NT2/D1 (cell line): ENCODE results near the gene CNTLN.

Experiments
- DNase-seq: peaks from one replicate; pipeline ENCODE4 v3.0.0-alpha.2; 2011; ENCODE audit warnings: low read depth, low spot score
- H3K27me3 ChIP-seq: 2 replicates; pipeline ENCODE4 v1.6.0; 2011; ENCODE audit warnings: mild to moderate bottlenecking; ENCODE audit not compliant: insufficient read length, insufficient read depth
- H3K36me3 ChIP-seq: 2 replicates; pipeline ENCODE4 v1.6.1; 2011; ENCODE audit warnings: mild to moderate bottlenecking, low read length, mixed read lengths; ENCODE audit not compliant: insufficient read depth, insufficient read length
- H3K4me1 ChIP-seq: 2 replicates; pipeline ENCODE4 v1.5.1; 2011; ENCODE audit not compliant: insufficient read depth, insufficient read length
- H3K4me3 ChIP-seq: 2 replicates; pipeline ENCODE4 v1.5.1; 2011; ENCODE audit warnings: low read depth; ENCODE audit not compliant: insufficient read length
- H3K9ac ChIP-seq: 2 replicates; pipeline ENCODE4 v1.6.0; 2011; ENCODE audit warnings: low read depth; ENCODE audit not compliant: insufficient read length
- H3K9me3 ChIP-seq: 2 replicates; pipeline ENCODE4 v1.5.1; 2011; ENCODE audit warnings: mild to moderate bottlenecking, low read length; ENCODE audit not compliant: insufficient read depth
- SUZ12 ChIP-seq: IDR thresholded peaks from 2 replicates; pipeline ENCODE4 v1.6.1; 2011; ENCODE audit not compliant: insufficient read length, insufficient read depth; ENCODE audit errors: extremely low read depth
- YY1 ChIP-seq: IDR thresholded peaks from 2 replicates; pipeline ENCODE4 v1.6.1; 2011; ENCODE audit not compliant: insufficient read length, insufficient read depth
- ZNF274 ChIP-seq: IDR thresholded peaks from 2 replicates; pipeline ENCODE4 v1.6.1; 2011; ENCODE audit warnings: mild to moderate bottlenecking, low read depth, low read length

Gene CNTLN

DNA sequence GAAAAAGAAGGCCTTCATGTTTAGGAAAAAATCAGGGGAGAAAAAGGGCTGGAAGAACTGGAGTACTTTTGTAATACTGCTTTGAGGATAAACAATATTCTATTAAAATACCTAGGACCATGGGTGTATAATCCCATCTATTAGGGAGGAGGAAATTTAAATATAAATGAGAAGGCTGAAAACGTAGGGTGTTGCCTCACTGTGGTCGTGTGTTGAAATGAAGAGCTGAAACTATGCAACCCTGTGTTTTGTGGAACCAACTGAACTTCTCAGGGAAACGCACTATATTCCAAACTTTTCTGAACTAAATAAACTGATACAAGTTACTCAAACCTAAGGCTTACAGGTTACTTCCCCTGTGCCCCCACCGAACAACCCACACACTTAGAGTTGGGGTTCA lies 4.5 kb upstream of the CNTLN start:
- DNase-seq, result no peak
- no peak overlapping the region for H3K9ac ChIP-seq
- peaks cover 13% of the 10 kb centered on the region for H3K27me3 ChIP-seq
- TF ChIP-seq SUZ12 (no peak), YY1 (no peak), ZNF274 (no peak)
- H3K4me3 ChIP-seq, result no peak overlapping the region
- peaks cover 3% of the 10 kb centered on the region for H3K4me1 ChIP-seq
- H3K36me3 ChIP-seq, result no peaks in the 10 kb centered on the region
- no peaks in the 10 kb centered on the region for H3K9me3 ChIP-seq

- Histone ChIP-seq H3K4me1 (peaks cover 3% of the 10 kb centered on the region), H3K9me3 (no peaks in the 10 kb centered on the region), H3K27me3 (peaks cover 13% of the 10 kb centered on the region), H3K4me3 (no peak overlapping the region), H3K36me3 (no peaks in the 10 kb centered on the region), H3K9ac (no peak overlapping the region)
- no peak for TF ChIP-seq SUZ12
- DNase-seq, result no peak
These were observed 4.1 kb upstream of the CNTLN start for GRCh38 chr9:17130725-17131124.

DNA sequence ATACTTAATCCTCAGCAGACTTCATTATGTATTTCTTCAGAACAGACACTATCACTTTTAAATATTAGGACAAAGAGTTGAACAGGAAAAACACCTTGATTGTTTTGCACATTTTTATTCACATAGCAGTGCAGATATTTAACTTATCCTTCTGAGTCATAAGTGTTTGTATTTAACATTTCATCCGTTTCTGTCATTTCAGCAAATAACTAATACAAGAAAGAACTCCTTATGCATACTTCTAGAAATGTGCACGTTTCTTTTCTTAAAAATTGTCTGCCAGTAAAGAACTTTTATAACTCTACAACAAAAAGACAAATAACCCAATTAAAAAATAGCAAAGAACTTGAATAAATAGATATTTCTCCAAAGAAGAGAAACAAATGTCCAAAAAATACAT lies 3.3 kb upstream of the CNTLN start:
- Histone ChIP-seq H3K27me3 (peaks cover 13% of the 10 kb centered on the region), H3K9ac (no peak overlapping the region), H3K36me3 (no peaks in the 10 kb centered on the region), H3K4me3 (no peak overlapping the region), H3K9me3 (no peaks in the 10 kb centered on the region), H3K4me1 (peaks cover 3% of the 10 kb centered on the region)
- TF ChIP-seq ZNF274 (no peak), YY1 (no peak), SUZ12 (no peak)
- no peak for DNase-seq

- Histone ChIP-seq H3K4me1 (peaks cover 3% of the 10 kb centered on the region), H3K36me3 (no peaks in the 10 kb centered on the region), H3K9me3 (no peaks in the 10 kb centered on the region), H3K27me3 (peaks cover 13% of the 10 kb centered on the region), H3K4me3 (peak overlapping the region; percentile 91), H3K9ac (peak overlapping the region; percentile 91)
- no peak for TF ChIP-seq YY1
- no peak for TF ChIP-seq ZNF274
- no peak for TF ChIP-seq SUZ12
- no peak for DNase-seq
These were observed 688 bp downstream of the CNTLN start for GRCh38 chr9:17135295-17136160.

GRCh38 chr9:17137566-17137965 lies 2.7 kb downstream of the CNTLN start:
- TF ChIP-seq YY1 (no peak), ZNF274 (no peak), SUZ12 (no peak)
- Histone ChIP-seq H3K4me1 (peaks cover 3% of the 10 kb centered on the region), H3K9ac (no peak overlapping the region), H3K36me3 (no peaks in the 10 kb centered on the region), H3K4me3 (no peak overlapping the region), H3K9me3 (no peaks in the 10 kb centered on the region), H3K27me3 (peaks cover 13% of the 10 kb centered on the region)
- DNase-seq, result no peak

GRCh38 chr9:17138503-17138902 lies 3.7 kb downstream of the CNTLN start:
- no peak for DNase-seq
- no peak overlapping the region for H3K4me3 ChIP-seq
- H3K9ac ChIP-seq, result no peak overlapping the region
- peaks cover 3% of the 10 kb centered on the region for H3K4me1 ChIP-seq
- no peak for TF ChIP-seq YY1
- no peak for TF ChIP-seq SUZ12
- peaks cover 3% of the 10 kb centered on the region for H3K36me3 ChIP-seq
- H3K27me3 ChIP-seq, result peaks cover 12% of the 10 kb centered on the region
- H3K9me3 ChIP-seq, result no peaks in the 10 kb centered on the region

DNA sequence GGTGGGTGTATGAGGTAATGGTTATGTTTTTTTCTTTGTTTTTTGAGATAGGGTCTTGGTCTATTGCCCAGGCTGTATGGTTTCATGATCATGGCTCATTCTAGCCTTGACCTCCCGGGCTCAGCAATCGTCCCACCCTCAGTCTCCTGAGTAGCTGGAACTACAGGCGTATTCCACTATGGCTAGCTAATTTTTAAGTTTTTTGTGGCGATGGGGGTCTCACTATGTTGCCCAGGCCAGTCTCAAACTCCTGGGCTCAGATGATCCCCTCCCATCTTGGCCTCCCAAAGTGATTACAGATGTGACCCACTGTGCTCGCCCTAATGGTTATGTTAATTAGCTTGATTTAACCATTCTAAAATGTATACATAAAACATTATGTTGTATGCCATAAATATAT lies 5.6 kb downstream of the CNTLN start:
- Histone ChIP-seq H3K4me1 (no peaks in the 10 kb centered on the region), H3K4me3 (no peak overlapping the region), H3K9me3 (no peaks in the 10 kb centered on the region), H3K27me3 (no peaks in the 10 kb centered on the region), H3K9ac (no peak overlapping the region), H3K36me3 (peaks cover 7% of the 10 kb centered on the region)
- no peak for TF ChIP-seq YY1
- TF ChIP-seq SUZ12, result no peak
- no peak for TF ChIP-seq ZNF274
- DNase-seq, result no peak
